A549 (cell line): Measurements from ENCODE around the gene PLXNB2. TPM values are rescaled to one million over a fixed set of nuclear protein-coding genes. Genes with fewer than 3 reads are reported as not detected.
A peak's percentile ranks its signal among the peaks of the same experiment; 100 is the strongest.

ENCODE experiments used
- ATAC-seq, 2 experiments: fragments of 200-7000 bp in 1 of 2; fragments of >200 bp in 1 of 2; cut with Nextera tagmentation in 1 of 2; cut with Tn5 transposase in 1 of 2; 3 replicates each; pipeline versions ENCODE4 v1.8.0 to v1.9.1; 2018 to 2020; ENCODE audit warnings: mild to moderate bottlenecking in 1 of 2, moderate library complexity in 1 of 2
- CTCF ChIA-PET: fragments of 300-600 bp; sonication (Branson Sonifier 250); formaldehyde crosslinking; extraction: SDS; loops from one replicate; lab custom pipeline; 2021; ENCODE audit warnings: antibody characterized with exemption, inconsistent platforms; lab: Yijun Ruan, JAX
- POLR2A ChIA-PET: fragments of 350-600 bp; formaldehyde crosslinking; extraction: SDS; loops from one replicate; lab custom pipeline; 2021; ENCODE audit warnings: antibody characterized with exemption, inconsistent platforms; lab: Yijun Ruan, JAX
- DNase-seq, 2 experiments: peaks; one replicate each; pipeline versions ENCODE4 v3.0.0 to v3.0.0-alpha.2; 2011 to 2016; ENCODE audit warnings: low read depth in 1 of 2, low spot score in 1 of 2
- FAIRE-seq: peaks from 2 replicates; lab custom pipeline; 2011; peaks lifted over from hg19 to GRCh38; lab: Jason Lieb, UNC
- H3K27ac ChIP-seq, 2 experiments: fragments of >200 bp; sonication (Bioruptor Twin); formaldehyde crosslinking; 3 replicates each; pipeline ENCODE4 v1.5.1; 2016 to 2017
- H3K4me1 ChIP-seq: fragments of >200 bp; sonication (Bioruptor Twin); formaldehyde crosslinking; 3 replicates; pipeline ENCODE4 v1.6.1; 2016
- H3K4me2 ChIP-seq: fragments of >200 bp; sonication (Bioruptor Twin); formaldehyde crosslinking; 3 replicates; pipeline ENCODE4 v1.6.1; 2016
- H3K4me3 ChIP-seq: fragments of >200 bp; sonication (Bioruptor Twin); formaldehyde crosslinking; 3 replicates; pipeline ENCODE4 v1.5.1; 2016
- H3K9me3 ChIP-seq: fragments of >200 bp; sonication (Bioruptor Twin); formaldehyde crosslinking; 3 replicates; pipeline ENCODE4 v1.6.1; 2016
- BHLHE40 ChIP-seq: IDR thresholded peaks from 2 replicates; pipeline ENCODE4 v1.6.1; 2012; ENCODE audit warnings: low read depth, low read length, inconsistent platforms
- CBX8 ChIP-seq: fragments of 200-600 bp; sonication (generic); IDR thresholded peaks from 2 replicates; pipeline ENCODE4 v1.6.1; 2016
- CEBPB ChIP-seq, 2 experiments: fragments of >200 bp in 1 of 2; sonication (Bioruptor Twin) in 1 of 2; formaldehyde crosslinking in 1 of 2; IDR thresholded peaks; 2 replicates each; pipeline ENCODE4 v1.6.1; 2012 to 2016
- CTCF ChIP-seq: fragments of >200 bp; sonication (Bioruptor Twin); formaldehyde crosslinking; IDR thresholded peaks from 3 replicates; pipeline ENCODE4 v1.5.1; 2016
- ELK1 ChIP-seq: fragments of 150-350 bp; IDR thresholded peaks from 2 replicates; pipeline ENCODE4 v1.6.1; 2014; ENCODE audit warnings: low read depth, mild to moderate bottlenecking, low read length
- ESRRA ChIP-seq: fragments of 150-350 bp; IDR thresholded peaks from 2 replicates; pipeline ENCODE4 v1.6.1; 2014; ENCODE audit warnings: mild to moderate bottlenecking, low read length, borderline replicate concordance
- FOXS1 ChIP-seq: fragments of 250-450 bp; sonication (Bioruptor Pico); IDR thresholded peaks from 2 replicates; pipeline ENCODE4 v1.5.0; 2020; ENCODE audit warnings: mild to moderate bottlenecking, moderate library complexity
- HOXB13 ChIP-seq: fragments of 250-450 bp; sonication (Bioruptor Pico); IDR thresholded peaks from 2 replicates; pipeline ENCODE4 v1.5.0; 2020; ENCODE audit warnings: low read depth, mild to moderate bottlenecking, moderate library complexity
- HOXB5 ChIP-seq: fragments of 250-450 bp; sonication (Bioruptor Pico); IDR thresholded peaks from 2 replicates; pipeline ENCODE4 v1.5.0; 2020; ENCODE audit warnings: mild to moderate bottlenecking, moderate library complexity
- JUN ChIP-seq, 2 experiments: fragments of >200 bp; sonication (Bioruptor Twin); formaldehyde crosslinking; IDR thresholded peaks; 2 replicates in 1 of 2; 3 replicates in 1 of 2; pipeline ENCODE4 v1.6.1; 2016 to 2017
- JUNB ChIP-seq: fragments of >200 bp; sonication (Bioruptor Twin); formaldehyde crosslinking; IDR thresholded peaks from 2 replicates; pipeline ENCODE4 v1.6.1; 2016
- KDM1A ChIP-seq: fragments of 200-600 bp; sonication (generic); IDR thresholded peaks from 2 replicates; pipeline ENCODE4 v1.6.1; 2016; ENCODE audit warnings: low read depth, mild to moderate bottlenecking
- MAX ChIP-seq: IDR thresholded peaks from 2 replicates; pipeline ENCODE4 v1.6.1; 2012
- PBX3 ChIP-seq: IDR thresholded peaks from 2 replicates; pipeline ENCODE4 v1.6.1; 2012
- RARB ChIP-seq: fragments of 250-450 bp; sonication (Bioruptor Pico); IDR thresholded peaks from 2 replicates; pipeline ENCODE4 v1.8.0; 2021; ENCODE audit warnings: mild to moderate bottlenecking, moderate library complexity
- RFX5 ChIP-seq: fragments of 450-650 bp; IDR thresholded peaks from 2 replicates; pipeline ENCODE4 v1.7.1; 2014; ENCODE audit warnings: antibody characterized with exemption, mild to moderate bottlenecking, moderate library complexity
- TP53 ChIP-seq: fragments of 250-450 bp; sonication (Bioruptor Pico); IDR thresholded peaks from 2 replicates; pipeline ENCODE4 v1.5.0; 2021; ENCODE audit warnings: mild to moderate bottlenecking, moderate library complexity
- WGBS: methylation state at CpG from one replicate; pipeline ENCODE4 v1.1.6; 2017; ENCODE audit errors: missing lambda C conversion rate; 5-methylcytosine and 5-hydroxymethylcytosine counted together
- polyA plus RNA-seq, 4 experiments: library from polyadenylated mRNA; depleted of rRNA in 3 of 4; stranded (reverse); fragments of >200 nt; fragmentation: RNase III in 1 of 4; extraction: RNeasy Plus Mini Kit Qiagen cat#74134 plus additional on column Dnase treatment in 1 of 4; gene quantifications; 2 replicates in 3 of 4; 3 replicates in 1 of 4; pipeline ENCODE4 v1.2.3, GENCODE V29; 2011 to 2017

PLXNB2 gene
- polyA plus RNA-seq, 2 of the 4 experiments (the other 2 are of a cell fraction): 24.6 to 64.4 TPM

GRCh38 chr22:50305393-50305922 is 2.0 kb downstream of the PLXNB2 start:
- peak; percentile 15 to 39; a peak in 4 of 6 replicates for ATAC-seq
- TF ChIP-seq ESRRA: no peak
- TF ChIP-seq BHLHE40: no peak
- TF ChIP-seq KDM1A: 0 out of 2 replicates have a peak, but pooled peaks have one; percentile 35
- no peak for TF ChIP-seq RARB
- no peak for TF ChIP-seq CTCF
- no peak for TF ChIP-seq PBX3
- TF ChIP-seq ELK1: no peak
- no peak for TF ChIP-seq FOXS1
- TF ChIP-seq, all 56 proteins: peak for 1
- DNase-seq: no peak
- 100% methylated on average over 1 of the region's 14 CpGs for WGBS
- ChIA-PET CTCF (interaction anchor here (1.1 to 5.7 kb wide), 9 partner anchors 8 to 202 kb away, joined by 3 to 57 read pairs (median 5); partner anchors contain the start of genes DENND6B and LMF2), POLR2A (interaction anchor here (1.4 to 2.3 kb wide), 3 partner anchors 9 to 23 kb away, joined by 3 to 11 read pairs (median 7); no protein-coding TSS in a partner anchor)
- Histone ChIP-seq H3K4me1 (peaks cover 64% of the 10 kb centered on the region), H3K9me3 (no peaks in the 10 kb centered on the region), H3K4me3 (peak overlapping the region; percentile 100), H3K4me2 (peak overlapping the region; percentile 96), H3K27ac (peak overlapping the region; percentile 98 to 100)
- no peak for FAIRE-seq

- POLR2A ChIA-PET: interaction anchor here (2.1 to 2.3 kb wide), 2 partner anchors 11 to 22 kb away, joined by 7 to 11 read pairs; no protein-coding TSS in a partner anchor
- H3K4me1 ChIP-seq: peaks cover 71% of the 10 kb centered on the region
- H3K27ac ChIP-seq: peak overlapping the region; percentile 98 to 100
- CTCF ChIA-PET: interaction anchor here (1.1 to 5.7 kb wide), 7 partner anchors 10 to 62 kb away, joined by 3 to 57 read pairs (median 7); partner anchors contain the start of gene DENND6B
- H3K4me3 ChIP-seq: peak overlapping the region; percentile 100
- peak overlapping the region; percentile 96 for H3K4me2 ChIP-seq
- no peaks in the 10 kb centered on the region for H3K9me3 ChIP-seq
- TF ChIP-seq TP53 (CRISPR knock-in tag): no peak
- no peak for TF ChIP-seq HOXB5 (CRISPR knock-in tag)
- no peak for TF ChIP-seq CTCF
- no peak for TF ChIP-seq CEBPB (IDR thresholded peaks at IDR 0.05)
- TF ChIP-seq HOXB13: 0 out of 2 replicates have a peak, but pooled peaks have one; percentile 31
- peak; percentile 57 for TF ChIP-seq MAX
- TF ChIP-seq RFX5: no peak
- TF ChIP-seq JUNB: no peak
- TF ChIP-seq CBX8: no peak
- no peak; a peak in 1 of 5 replicates for TF ChIP-seq JUN (IDR thresholded peaks at IDR 0.05)
- FAIRE-seq (no peak), ATAC-seq (peak in 1 of 2 experiments; percentile 10; a peak in 3 of 6 replicates), DNase-seq (peak in 1 of 2 experiments; percentile 45)
- whole genome bisulfite sequencing: 4% methylated on average over 7 of the region's 22 CpGs
These were observed 2.7 kb downstream of the PLXNB2 start for GRCh38 chr22:50304528-50305392.
